IPS-15b (cell line): ENCODE data around the gene OR4D2.
"Not testable (repeated sequence)": the region's sequence is repeated elsewhere in the genome, so short reads cannot be mapped to it uniquely, and the experiment has no call there.

ENCODE experiments used
- H3K27me3 ChIP-seq: one replicate; pipeline ENCODE4 v1.6.1; 2013; ENCODE audit warnings: low read length; ENCODE audit not compliant: control insufficient read depth, insufficient read depth
- H3K36me3 ChIP-seq: one replicate; pipeline ENCODE4 v1.6.1; 2013; ENCODE audit warnings: low read length; ENCODE audit not compliant: control insufficient read depth, insufficient read depth
- H3K4me1 ChIP-seq: one replicate; pipeline ENCODE4 v1.6.1; 2013; ENCODE audit warnings: mild to moderate bottlenecking, low read length; ENCODE audit not compliant: control insufficient read depth, insufficient read depth
- H3K4me3 ChIP-seq: one replicate; pipeline ENCODE4 v1.5.1; 2013; ENCODE audit warnings: low read depth, low read length
- H3K9ac ChIP-seq: one replicate; pipeline ENCODE4 v1.6.1; 2013; ENCODE audit warnings: low read depth, mild to moderate bottlenecking, low read length
- H3K9me3 ChIP-seq: one replicate; pipeline ENCODE4 v1.6.1; 2013; ENCODE audit warnings: mild to moderate bottlenecking, low read length; ENCODE audit not compliant: control insufficient read depth, insufficient read depth

OR4D2 gene

DNA sequence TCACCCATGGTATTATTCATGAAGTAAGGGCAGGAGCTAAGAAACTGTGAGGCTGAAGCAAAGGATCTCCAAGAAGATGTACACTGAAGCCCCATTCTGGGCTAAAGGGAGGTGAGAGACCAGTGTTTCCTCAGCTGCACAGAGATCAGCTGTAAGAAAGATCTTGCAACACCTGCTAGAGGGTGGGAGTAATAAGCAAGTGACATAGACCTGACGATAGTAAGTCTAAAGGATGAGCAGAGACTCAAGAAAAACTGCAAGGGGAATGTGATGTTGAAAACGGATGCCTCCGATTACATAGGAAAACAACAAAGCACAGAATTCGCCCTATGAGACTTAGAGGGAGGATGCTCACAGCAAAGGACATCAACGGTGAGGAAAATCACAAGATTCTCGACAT lies at the start of gene OR4D2:
Gene OR4D2 (plus strand): TSS at position 301 of the 400 bp plus-strand sequence. CDS start 2,674 bp downstream, outside the sequence.
- Histone ChIP-seq H3K36me3 (no peaks in the 10 kb centered on the region), H3K27me3 (peaks cover 17% of the 10 kb centered on the region), H3K4me1 (no peaks in the 10 kb centered on the region), H3K9me3 (no peaks in the 10 kb centered on the region), H3K9ac (no peak within 1 kb of the TSS), H3K4me3 (no peak within 1 kb of the TSS)

DNA sequence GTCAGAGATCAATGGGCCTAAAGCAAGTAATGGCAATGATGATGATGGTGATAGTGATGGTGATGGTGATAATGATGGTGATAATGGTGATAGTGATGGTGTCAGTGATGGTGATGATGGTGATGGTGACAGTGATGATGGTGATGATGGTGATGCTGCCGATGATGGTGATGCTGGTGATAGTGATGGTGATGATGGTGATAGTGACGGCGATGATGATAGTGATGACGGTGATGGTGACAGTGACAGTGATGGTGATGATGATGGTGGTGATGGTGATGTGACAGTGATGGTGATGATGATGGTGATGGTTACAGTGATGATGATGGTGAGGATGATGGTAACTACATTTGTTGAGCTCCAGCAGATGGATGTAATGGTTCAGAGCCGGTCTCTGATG lies 49.4 kb upstream of the OR4D2 start:
- H3K4me1 ChIP-seq: no peaks in the 10 kb centered on the region
- H3K4me3 ChIP-seq: no peak overlapping the region
- H3K9me3 ChIP-seq: no peaks in the 10 kb centered on the region
- H3K27me3 ChIP-seq: peaks cover 5% of the 10 kb centered on the region
- no peak overlapping the region for H3K9ac ChIP-seq
- no peaks in the 10 kb centered on the region for H3K36me3 ChIP-seq

DNA sequence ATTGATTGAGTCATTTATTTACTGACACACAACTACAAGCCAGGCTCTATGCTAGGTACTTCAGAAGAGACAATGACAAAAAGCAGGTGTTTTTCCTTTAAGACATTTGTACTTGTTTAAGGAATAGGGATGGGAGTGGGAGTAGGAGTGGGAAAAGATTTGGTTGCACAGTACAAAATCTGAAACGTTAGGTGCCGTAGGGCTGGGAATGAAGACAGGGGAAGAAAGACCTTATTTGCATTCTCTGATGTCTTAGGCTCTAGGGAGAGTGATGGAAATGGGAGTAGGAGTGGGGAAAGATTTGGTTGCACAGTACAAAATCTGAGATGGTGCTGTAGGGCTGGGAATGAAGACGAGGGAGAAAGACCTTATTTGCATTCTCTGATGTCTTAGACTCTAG lies 47.3 kb upstream of the OR4D2 start:
- Histone ChIP-seq H3K4me3 (no peak overlapping the region), H3K27me3 (peaks cover 5% of the 10 kb centered on the region), H3K36me3 (no peaks in the 10 kb centered on the region), H3K4me1 (no peaks in the 10 kb centered on the region), H3K9ac (no peak overlapping the region), H3K9me3 (no peaks in the 10 kb centered on the region)

DNA sequence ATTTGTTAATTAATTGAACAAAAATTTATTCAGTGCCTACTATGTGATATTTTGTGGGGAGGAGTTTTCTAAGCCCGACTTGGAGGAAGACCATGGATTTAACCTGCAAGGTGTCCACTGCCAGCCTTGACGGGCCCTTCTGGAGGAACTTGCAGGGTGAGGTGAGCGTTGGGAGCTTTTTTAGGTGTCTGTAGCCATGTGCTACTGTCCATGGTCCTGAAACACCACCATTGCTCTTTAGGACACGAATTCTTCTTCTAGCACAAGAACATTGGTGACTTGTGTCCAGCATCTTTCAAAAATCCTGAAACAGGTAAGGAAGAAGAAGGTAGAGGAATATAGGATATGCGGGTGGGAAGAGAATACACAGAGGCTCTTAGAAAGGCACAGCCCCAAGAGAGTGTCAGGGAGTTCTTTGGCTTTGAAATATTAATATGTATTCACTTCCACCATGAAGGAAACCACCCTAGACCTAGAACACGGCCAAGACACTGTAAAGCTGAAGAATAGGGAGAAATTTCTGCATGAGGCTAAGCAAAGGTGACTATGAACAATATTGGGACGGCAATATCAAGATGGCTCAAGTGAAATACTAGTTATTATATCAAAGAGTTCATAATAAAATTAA lies 46.5 kb upstream of the OR4D2 start:
- Histone ChIP-seq H3K36me3 (no peaks in the 10 kb centered on the region), H3K27me3 (peaks cover 5% of the 10 kb centered on the region), H3K4me3 (no peak overlapping the region), H3K9me3 (no peaks in the 10 kb centered on the region), H3K4me1 (no peaks in the 10 kb centered on the region), H3K9ac (no peak overlapping the region)

DNA sequence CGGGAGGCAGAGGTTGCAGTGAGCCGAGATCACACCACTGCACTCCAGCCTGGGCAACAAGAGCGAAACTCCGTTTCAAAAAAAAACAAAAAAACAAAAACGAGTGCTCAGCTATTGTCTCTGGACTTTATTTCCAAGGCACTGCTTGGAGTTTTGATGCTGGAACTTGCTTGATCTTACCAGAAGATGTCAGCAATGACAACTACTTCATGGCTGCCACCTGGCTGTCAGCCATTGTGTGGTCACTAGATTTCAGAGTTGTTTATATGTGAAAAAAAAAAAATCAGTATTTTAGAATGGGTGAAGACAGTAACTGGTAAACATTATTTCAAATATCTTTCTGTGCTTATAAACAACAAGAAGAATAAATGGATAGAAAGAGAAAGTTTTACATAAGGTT lies 44.9 kb upstream of the OR4D2 start:
- no peaks in the 10 kb centered on the region for H3K36me3 ChIP-seq
- H3K9me3 ChIP-seq: no peaks in the 10 kb centered on the region
- H3K4me1 ChIP-seq: no peaks in the 10 kb centered on the region
- H3K4me3 ChIP-seq: no peak overlapping the region
- H3K27me3 ChIP-seq: peaks cover 5% of the 10 kb centered on the region
- no peak overlapping the region for H3K9ac ChIP-seq

DNA sequence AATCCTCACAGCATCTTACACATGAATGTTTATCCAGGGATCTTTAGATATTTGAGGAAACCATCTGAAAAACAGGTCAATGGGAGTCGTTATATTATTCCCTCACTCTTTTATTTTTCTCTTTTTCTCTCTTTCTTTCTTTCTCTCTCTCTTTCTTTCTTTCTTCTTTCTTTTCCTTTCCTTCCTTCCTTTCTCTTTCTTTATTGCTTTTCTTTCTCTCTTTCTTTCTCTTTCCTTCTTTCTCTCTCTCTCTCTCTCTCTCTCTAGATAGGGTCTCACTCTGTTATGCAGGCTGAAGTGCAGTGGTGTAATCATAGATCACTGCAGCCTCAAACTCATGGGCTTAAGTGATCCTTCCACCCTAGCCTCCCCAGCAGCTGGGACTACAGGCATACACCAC lies 38.9 kb upstream of the OR4D2 start:
- Histone ChIP-seq H3K4me1 (no peaks in the 10 kb centered on the region), H3K27me3 (peaks cover 10% of the 10 kb centered on the region), H3K9me3 (no peaks in the 10 kb centered on the region), H3K36me3 (no peaks in the 10 kb centered on the region), H3K9ac (no peak overlapping the region), H3K4me3 (no peak overlapping the region)

DNA sequence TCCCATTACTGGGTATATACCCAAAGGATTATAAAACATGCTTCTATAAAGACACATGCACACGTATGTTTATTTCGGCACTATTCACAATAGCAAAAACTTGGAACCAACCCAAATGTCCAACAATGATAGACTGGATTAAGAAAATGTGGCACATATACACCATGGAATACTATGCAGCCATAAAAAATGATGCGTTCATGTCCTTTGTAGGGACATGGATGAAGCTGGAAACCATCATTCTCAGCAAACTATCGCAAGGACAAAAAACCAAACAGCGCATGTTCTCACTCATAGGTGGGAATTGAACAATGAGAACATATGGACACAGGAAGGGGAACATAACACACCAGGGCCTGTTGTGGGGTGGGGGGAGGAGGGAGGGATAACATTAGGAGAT lies 34.1 kb upstream of the OR4D2 start:
- H3K9me3 ChIP-seq, H3K36me3 ChIP-seq, H3K9ac ChIP-seq, H3K4me3 ChIP-seq, H3K4me1 ChIP-seq, H3K27me3 ChIP-seq: not testable (repeated sequence)

DNA sequence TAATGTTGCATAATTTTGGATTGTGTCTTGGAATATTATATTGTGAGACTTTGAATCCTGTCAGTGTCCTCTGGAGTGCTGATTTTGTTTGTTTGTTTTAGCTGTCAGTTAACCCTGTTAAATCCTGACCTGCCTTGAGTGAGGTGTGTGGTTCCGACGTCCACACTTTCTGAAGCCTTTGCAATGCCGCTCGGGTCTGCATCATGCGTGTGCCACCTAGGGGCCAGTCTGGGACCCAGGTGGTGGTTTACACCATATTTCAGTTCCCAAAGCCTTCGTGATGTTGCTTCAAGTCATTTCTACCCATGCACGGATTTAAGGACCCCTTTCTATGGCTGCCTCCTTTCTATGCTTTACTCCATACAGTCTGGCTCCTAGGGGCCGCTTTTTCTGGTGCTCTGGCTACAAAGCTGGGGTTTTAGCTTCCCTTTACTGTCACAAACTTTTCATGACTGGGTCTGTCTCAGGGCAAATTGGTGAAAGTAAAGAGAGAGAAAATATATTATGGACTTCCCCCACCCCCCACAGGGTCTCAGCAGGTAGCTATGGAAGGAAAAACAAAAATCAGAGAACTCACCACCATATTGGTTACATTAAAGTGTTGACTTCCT lies 30.0 kb upstream of the OR4D2 start:
- Histone ChIP-seq H3K9ac (no peak overlapping the region), H3K36me3 (no peaks in the 10 kb centered on the region), H3K9me3 (no peaks in the 10 kb centered on the region), H3K27me3 (no peaks in the 10 kb centered on the region), H3K4me3 (no peak overlapping the region), H3K4me1 (no peaks in the 10 kb centered on the region)

DNA sequence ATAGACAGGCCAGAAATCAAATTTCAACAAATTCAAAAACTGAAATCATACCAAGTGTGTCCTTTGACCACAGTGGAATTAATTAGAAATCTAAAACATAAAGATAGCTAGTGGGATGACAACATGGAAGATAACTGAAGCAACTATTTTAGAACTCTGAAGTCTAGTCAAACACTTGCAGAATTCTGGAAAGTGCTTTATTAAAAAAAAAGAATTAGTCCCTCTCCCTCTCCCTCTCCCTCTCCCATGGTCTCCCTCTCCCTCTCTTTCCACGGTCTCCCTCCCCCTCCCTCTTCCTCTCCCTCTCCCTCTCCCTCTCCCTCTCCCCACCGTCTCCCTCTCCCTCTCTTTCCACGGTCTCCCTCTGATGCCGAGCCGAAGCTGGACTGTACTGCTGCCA lies 25.3 kb upstream of the OR4D2 start:
- Histone ChIP-seq H3K9me3 (no peaks in the 10 kb centered on the region), H3K27me3 (no peaks in the 10 kb centered on the region), H3K36me3 (no peaks in the 10 kb centered on the region), H3K4me3 (no peak overlapping the region), H3K4me1 (no peaks in the 10 kb centered on the region), H3K9ac (no peak overlapping the region)

DNA sequence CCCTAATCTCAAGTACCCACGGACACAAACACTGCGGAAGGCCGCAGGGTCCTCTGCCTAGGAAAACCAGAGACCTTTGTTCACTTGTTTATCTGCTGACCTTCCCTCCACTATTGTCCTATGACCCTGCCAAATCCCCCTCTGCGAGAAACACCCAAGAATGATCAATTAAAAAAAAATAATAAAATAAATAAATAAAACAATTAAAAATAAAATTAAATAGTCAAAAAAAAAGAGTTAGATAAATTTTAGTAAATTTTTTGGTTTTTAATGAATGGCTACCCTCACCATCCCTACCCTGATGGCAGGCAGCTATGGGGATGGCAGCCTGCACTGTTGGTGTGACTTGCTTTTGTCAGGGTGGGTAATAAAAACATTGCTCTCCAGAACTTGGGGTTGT lies 23.4 kb upstream of the OR4D2 start:
- not testable (repeated sequence) for H3K4me1 ChIP-seq, H3K4me3 ChIP-seq, H3K27me3 ChIP-seq, H3K36me3 ChIP-seq, H3K9me3 ChIP-seq, H3K9ac ChIP-seq

DNA sequence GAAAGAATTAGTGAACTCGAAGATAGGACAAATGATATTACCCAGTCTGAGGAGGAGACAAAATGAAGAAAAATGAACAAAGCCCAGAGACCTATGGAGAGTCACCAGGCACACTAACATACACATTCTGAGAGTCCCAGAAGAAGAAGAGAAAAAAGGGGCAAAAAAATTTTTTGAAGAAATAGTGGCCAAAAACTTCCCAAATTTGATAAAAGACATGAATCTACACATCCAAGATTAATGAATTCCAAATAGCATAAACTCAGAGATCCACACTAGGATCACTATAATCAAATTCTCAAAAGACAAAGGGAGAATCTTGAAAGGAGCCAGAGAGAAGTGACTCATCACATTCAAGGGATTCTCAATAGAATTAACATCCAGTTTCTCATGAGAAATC lies 22.0 kb upstream of the OR4D2 start:
- H3K36me3 ChIP-seq: no peaks in the 10 kb centered on the region
- peaks cover 10% of the 10 kb centered on the region for H3K27me3 ChIP-seq
- H3K9ac ChIP-seq: no peak overlapping the region
- H3K4me3 ChIP-seq: no peak overlapping the region
- no peaks in the 10 kb centered on the region for H3K9me3 ChIP-seq
- no peaks in the 10 kb centered on the region for H3K4me1 ChIP-seq

DNA sequence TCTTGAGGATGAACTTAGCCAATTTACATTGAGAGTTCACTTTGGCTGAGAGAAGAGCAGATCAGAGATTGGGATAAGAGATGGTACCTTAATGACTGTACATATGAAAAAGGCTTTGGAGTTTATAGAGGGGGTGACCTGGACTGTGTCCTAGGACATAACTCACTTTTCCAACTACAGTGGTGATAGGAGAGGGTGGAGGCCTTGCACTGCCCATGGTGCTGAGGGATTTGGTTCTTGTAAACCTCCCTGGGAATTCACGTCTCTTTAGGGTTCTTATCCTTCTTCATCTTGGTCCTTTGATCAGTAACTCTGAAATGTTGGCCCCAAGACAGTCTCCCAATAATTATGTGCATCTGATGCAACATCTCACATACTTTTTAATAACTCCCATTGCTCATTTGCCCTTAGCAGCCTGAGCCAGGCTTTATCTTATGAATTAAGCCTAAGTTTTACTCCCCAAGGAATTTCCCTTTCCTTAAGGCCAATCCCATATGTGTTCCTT lies 18.8 kb upstream of the OR4D2 start, which contains the start of gene OR4D1:
Gene OR4D1 (plus strand): TSS at position 455 of the 505 bp plus-strand sequence. CDS start 6,770 bp downstream, outside the sequence.
- no peak within 1 kb of the TSS for H3K9ac ChIP-seq
- no peaks in the 10 kb centered on the region for H3K9me3 ChIP-seq
- H3K4me1 ChIP-seq: no peaks in the 10 kb centered on the region
- peaks cover 15% of the 10 kb centered on the region for H3K27me3 ChIP-seq
- H3K4me3 ChIP-seq: no peak within 1 kb of the TSS
- H3K36me3 ChIP-seq: no peaks in the 10 kb centered on the region
